Mesothelial cell of epicardium (in vitro differentiated cells): ENCODE measurements around the gene LRRTM1. TPM values are rescaled to one million over a fixed set of nuclear protein-coding genes. Genes with fewer than 3 reads are reported as not detected.
A peak's percentile ranks its signal among the peaks of the same experiment; 100 is the strongest.

Experiments
- DNase-seq, 2 experiments: peaks; one replicate each; pipeline ENCODE4 v3.0.0; 2021; ENCODE audit warnings: low spot score in 2 of 2; ENCODE audit not compliant: unreplicated experiment in 2 of 2
- H3K27ac Mint-ChIP-seq: 2 replicates; pipeline ENCODE4 v1.8.0; 2021; ENCODE audit warnings: mixed read lengths
- H3K27me3 Mint-ChIP-seq: 2 replicates; pipeline ENCODE4 v1.8.0; 2021; ENCODE audit warnings: low read depth, mixed read lengths
- H3K36me3 Mint-ChIP-seq: 2 replicates; pipeline ENCODE4 v1.8.0; 2021; ENCODE audit warnings: mixed read lengths
- H3K4me1 Mint-ChIP-seq: 2 replicates; pipeline ENCODE4 v1.8.0; 2021; ENCODE audit warnings: mixed read lengths
- H3K4me3 Mint-ChIP-seq: 2 replicates; pipeline ENCODE4 v1.8.0; 2021; ENCODE audit warnings: mild to moderate bottlenecking, moderate library complexity, mixed read lengths
- H3K9me3 Mint-ChIP-seq: 2 replicates; pipeline ENCODE4 v1.8.0; 2021; ENCODE audit warnings: mixed read lengths
- CTCF ChIP-seq: fragments of 200-600 bp; sonication (generic); IDR thresholded peaks from one replicate; pipeline ENCODE4 v1.5.0; 2021; ENCODE audit warnings: antibody characterized with exemption; ENCODE audit not compliant: unreplicated experiment
- total RNA-seq: library from RNA; stranded (reverse); gene quantifications from 3 replicates; pipeline ENCODE4 v1.2.1, GENCODE V29; 2021

The LRRTM1 gene
- total RNA-seq, 1 donor from 2014 or later = 23.7 TPM

DNA sequence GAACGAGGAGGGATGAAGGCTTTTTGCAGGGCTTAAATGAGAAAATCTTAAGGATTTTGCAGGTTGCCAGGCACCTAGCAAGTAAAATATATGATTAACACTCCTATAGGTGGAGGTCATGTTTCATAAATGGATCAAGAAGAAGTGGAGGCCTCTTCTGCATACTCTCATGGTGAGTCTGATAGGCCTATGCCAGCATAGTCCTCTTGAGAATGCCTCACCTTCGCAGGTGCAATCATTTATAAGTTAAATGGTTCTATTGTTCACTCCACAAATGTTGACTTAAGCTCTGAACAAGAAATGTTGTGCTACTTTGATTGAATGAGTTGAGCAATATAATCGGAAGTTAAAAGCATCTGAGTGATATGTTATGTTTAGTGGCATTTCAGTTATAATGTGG is 12.1 kb downstream of the LRRTM1 start:
- Mint-ChIP-seq H3K4me3 (no peak overlapping the region), H3K27me3 (peaks cover 36% of the 10 kb centered on the region)

DNA sequence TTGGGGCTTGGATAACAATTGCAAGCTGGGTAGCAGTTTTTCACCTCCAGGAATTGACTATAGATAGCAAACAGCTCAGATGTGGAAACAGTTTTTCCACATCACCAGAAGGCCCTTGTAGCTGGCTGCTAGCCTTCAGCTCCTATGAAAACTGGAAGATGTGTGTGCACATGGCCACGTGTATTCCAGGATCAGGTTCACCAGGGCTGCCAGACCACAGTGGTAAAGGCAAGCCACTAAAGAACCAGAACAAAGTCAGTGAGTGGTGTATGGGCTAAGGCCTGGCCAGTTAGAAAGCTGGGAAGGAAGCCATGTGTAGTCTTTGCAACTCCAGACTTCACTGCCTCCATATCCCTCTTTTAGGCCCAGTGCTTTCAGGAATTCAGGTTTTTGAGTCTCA is 12.9 kb downstream of the LRRTM1 start:
- Mint-ChIP-seq H3K36me3 (no peaks in the 10 kb centered on the region), H3K27ac (no peak overlapping the region), H3K9me3 (no peaks in the 10 kb centered on the region), H3K4me1 (peaks cover 24% of the 10 kb centered on the region), H3K4me3 (no peak overlapping the region), H3K27me3 (peaks cover 33% of the 10 kb centered on the region)
- no peak for DNase-seq
- TF ChIP-seq CTCF = no peak

More for the DNA sequence above, 12.1 kb downstream of the LRRTM1 start:
- peaks cover 24% of the 10 kb centered on the region for H3K4me1 Mint-ChIP-seq
- DNase-seq = no peak
- no peak overlapping the region for H3K27ac Mint-ChIP-seq
- H3K9me3 Mint-ChIP-seq = no peaks in the 10 kb centered on the region
- no peak for TF ChIP-seq CTCF
- H3K36me3 Mint-ChIP-seq = no peaks in the 10 kb centered on the region

DNA sequence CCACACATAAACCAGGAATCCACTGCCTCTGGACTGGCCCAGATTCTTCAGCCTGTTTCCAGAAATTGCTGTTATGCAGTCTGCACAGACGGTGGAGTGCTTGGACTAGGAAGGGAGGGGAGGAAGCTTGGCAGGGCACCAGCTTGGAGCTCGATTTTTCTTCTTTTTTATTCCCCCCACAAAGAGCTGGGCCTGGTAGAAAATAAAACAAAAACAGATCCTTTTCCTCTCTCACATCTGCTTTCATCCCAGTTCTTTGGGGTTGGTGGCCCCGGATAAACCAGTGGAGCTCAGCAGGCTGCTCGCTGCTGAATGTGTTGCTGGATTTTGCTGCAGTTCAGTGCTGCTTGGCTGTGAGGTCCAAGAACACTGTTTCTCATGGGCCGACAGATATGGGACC is 16.0 kb downstream of the LRRTM1 start:
- peaks cover 24% of the 10 kb centered on the region for H3K4me1 Mint-ChIP-seq
- peaks cover 21% of the 10 kb centered on the region for H3K27me3 Mint-ChIP-seq
- H3K27ac Mint-ChIP-seq = peak overlapping the region; percentile 58
- DNase-seq = peak; percentile 24 to 60
- no peaks in the 10 kb centered on the region for H3K9me3 Mint-ChIP-seq
- H3K4me3 Mint-ChIP-seq = no peak overlapping the region
- no peak for TF ChIP-seq CTCF
- H3K36me3 Mint-ChIP-seq = no peaks in the 10 kb centered on the region

- Mint-ChIP-seq H3K27me3 (peaks cover 11% of the 10 kb centered on the region), H3K27ac (no peak overlapping the region), H3K4me3 (no peak overlapping the region), H3K4me1 (no peaks in the 10 kb centered on the region), H3K9me3 (peaks cover 14% of the 10 kb centered on the region), H3K36me3 (peaks cover 1% of the 10 kb centered on the region)
- no peak for DNase-seq
- no peak for TF ChIP-seq CTCF
These were observed 23.5 kb downstream of the LRRTM1 start for GRCh38 chr2:80281049-80281448.

DNA sequence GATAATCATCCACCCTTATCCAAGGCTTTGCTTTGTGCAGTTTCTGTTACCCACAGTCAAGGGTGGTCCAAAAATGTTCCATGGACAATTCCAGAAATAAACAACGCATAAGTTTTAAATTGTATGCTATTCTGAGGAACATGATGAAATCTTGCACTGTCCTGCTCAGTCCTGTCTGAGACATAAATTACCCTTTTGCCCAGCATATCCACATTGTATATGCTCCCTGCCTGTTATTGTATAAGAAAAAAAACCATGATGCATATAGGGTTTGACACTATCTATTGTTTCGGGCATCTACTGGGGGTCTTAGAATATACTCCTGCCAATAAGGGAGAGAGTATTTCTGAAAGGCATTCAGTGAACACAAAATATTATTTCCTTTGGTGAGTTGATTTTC is 24.0 kb downstream of the LRRTM1 start:
- Mint-ChIP-seq H3K27ac (no peak overlapping the region), H3K27me3 (peaks cover 8% of the 10 kb centered on the region), H3K4me3 (no peak overlapping the region), H3K4me1 (no peaks in the 10 kb centered on the region), H3K9me3 (peaks cover 14% of the 10 kb centered on the region), H3K36me3 (peaks cover 1% of the 10 kb centered on the region)
- no peak for TF ChIP-seq CTCF
- no peak for DNase-seq

DNA sequence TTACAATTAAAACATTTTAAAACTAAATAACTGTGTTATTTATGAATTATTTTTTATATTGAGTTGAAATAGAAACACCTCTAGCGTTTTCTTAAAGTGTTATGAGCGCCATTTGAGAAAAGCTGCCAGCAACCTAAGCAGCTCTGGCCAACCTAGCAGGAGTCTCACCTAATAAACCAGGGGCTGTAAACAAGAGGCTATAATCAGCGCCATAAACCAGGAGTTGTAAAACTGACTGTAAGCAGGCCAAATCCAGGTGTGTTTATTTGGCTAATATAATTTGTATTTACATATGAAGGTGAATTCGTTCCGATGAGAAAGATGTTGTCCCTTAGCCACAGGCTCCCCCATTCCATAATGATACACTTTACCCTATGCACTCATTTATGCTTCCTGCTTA is 34.7 kb downstream of the LRRTM1 start:
- Mint-ChIP-seq H3K4me3 (no peak overlapping the region), H3K27ac (no peak overlapping the region)
- DNase-seq = no peak

More for the DNA sequence above, 34.7 kb downstream of the LRRTM1 start:
- H3K27me3 Mint-ChIP-seq = peaks cover 23% of the 10 kb centered on the region
- H3K36me3 Mint-ChIP-seq = no peaks in the 10 kb centered on the region
- no peak for TF ChIP-seq CTCF
- H3K9me3 Mint-ChIP-seq = peaks cover 3% of the 10 kb centered on the region
- H3K4me1 Mint-ChIP-seq = peaks cover 18% of the 10 kb centered on the region
